G401 (cell line): Measurements from ENCODE around the gene SLC25A47. TPM values are rescaled to one million over a fixed set of nuclear protein-coding genes. Genes with fewer than 3 reads are reported as not detected.
A peak's percentile ranks its signal among the peaks of the same experiment; 100 is the strongest.
"Not testable (repeated sequence)": the region's sequence is repeated elsewhere in the genome, so short reads cannot be mapped to it uniquely, and the experiment has no call there.

Source experiments
- DNase-seq: peaks from one replicate; pipeline ENCODE4 v3.0.0-alpha.2; 2015; ENCODE audit warnings: low spot score
- in situ Hi-C: cut with HindIII; loops from 2 replicates; pipeline ENCODE4 v1.10.0; 2016; ENCODE audit warnings: low sequenced_read_pairs, mixed read lengths
- total RNA-seq: library from RNA; depleted of rRNA; stranded (reverse); fragments of >200 nt; shearing (Covaris generic); gene quantifications from 2 replicates; pipeline ENCODE4 v1.2.3, GENCODE V29; 2014; rRNA removed

The SLC25A47 gene, protein sequence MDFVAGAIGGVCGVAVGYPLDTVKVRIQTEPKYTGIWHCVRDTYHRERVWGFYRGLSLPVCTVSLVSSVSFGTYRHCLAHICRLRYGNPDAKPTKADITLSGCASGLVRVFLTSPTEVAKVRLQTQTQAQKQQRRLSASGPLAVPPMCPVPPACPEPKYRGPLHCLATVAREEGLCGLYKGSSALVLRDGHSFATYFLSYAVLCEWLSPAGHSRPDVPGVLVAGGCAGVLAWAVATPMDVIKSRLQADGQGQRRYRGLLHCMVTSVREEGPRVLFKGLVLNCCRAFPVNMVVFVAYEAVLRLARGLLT
- total RNA-seq, result 0.06 TPM in 1 of 2 replicates, not detected in the other

DNA sequence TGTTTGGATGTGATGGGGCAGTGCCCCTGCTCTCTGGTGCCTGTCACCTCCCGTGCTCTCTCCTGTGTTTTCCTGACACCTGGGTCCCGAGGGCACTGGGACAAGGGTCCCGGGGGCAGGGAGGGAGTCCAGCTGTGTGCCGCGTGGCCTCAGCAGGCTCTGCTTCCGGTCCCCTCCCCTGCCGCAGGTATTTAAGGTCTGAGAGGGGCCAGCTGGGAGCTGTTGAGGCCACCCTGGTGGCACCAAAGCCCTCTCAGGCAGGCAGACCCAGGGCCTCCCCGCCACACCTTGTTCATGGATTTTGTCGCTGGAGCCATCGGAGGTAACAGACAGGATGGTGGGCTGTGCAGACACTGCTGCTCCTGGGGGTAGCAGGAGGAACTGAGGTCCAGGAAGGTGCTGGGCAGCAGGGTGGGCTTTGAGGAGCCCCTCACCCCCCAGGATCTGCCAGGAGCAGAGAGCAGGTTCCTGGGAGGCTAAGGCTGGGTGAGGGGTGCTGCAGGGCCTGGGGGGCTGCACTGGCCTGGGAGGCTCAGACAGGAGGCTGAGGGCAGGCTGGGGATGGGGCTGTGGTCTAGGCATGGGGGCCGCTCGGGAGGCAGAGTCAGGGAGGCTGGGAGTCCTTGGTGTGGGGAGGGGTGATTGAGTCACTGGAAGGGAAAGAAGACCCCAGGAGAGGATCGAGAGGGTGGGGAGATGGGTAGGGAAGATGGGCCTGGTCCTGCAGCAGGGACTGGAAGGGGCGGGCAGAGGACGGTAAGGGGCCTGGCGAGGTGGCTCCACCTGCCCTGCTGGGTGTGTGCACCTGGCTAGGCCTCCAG lies at the start of gene SLC25A47:
Gene SLC25A47, plus strand, starts transcription at position 219 of the 821 bp plus-strand sequence. Its CDS starts 76 bp downstream, at position 295.
- in situ Hi-C loops, result no loop called here
- DNase-seq, result no peak

DNA sequence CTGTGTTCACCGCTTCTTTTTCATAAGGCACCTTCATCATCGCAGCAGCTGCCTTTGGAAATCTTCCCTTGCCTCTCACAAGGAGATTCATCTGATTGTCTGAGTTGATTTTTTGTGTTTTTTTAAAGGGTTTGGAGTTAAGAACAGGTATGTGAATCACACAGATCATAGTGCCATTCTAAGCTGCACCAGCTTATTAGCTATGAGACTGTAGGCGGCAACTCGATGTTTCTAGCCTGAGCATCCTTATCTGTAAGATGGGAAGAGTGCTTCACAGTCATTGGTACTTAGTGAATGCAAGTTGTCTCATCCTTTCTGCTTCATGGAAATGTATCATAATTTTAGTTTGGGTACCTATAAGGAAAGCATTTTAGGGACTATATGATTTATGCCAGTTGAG lies 48.9 kb upstream of the SLC25A47 start:
- no peak for DNase-seq
- in situ Hi-C loops, result no loop called here

DNA sequence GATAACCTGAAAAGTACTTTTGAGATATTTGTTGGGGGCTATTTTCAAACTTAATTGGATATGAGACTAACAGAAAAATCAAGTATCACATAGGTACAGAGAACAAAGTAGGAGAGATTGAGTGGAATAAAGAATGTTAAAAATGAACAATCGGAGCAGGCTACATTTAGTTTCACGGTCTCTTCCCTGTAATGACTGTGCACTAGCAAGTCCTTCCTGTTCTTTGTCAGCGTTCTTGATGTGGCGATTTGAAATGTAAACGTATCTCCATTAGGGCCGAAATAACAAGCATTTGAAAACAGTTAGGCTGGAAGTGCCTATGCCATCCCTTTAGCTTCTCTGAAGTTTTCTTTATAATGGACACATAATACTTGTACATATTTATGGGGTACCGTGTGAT lies 47.9 kb upstream of the SLC25A47 start:
- in situ Hi-C loops, result no loop called here
- DNase-seq, result no peak

DNA sequence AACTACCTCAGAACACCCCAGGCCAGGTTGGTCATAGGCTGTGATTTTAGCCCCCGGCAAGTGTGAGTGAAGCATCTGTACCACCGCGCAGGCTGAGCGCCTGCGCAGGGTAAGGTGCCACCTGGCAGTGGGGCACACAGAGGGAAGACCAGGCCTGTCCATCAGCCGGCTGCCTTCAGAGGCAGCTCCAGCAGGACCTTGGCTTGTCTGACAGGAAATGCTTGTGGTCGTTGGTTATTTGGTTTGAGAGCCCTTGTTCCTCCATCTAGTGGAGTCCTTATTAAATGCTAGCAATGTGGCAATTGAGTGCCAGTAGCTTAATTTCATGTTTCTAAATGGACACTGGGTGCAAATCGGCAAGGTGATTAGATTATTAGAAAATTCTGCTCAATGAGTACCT lies 44.4 kb upstream of the SLC25A47 start:
- peak; percentile 59 for DNase-seq
- in situ Hi-C loops, result no loop called here

DNA sequence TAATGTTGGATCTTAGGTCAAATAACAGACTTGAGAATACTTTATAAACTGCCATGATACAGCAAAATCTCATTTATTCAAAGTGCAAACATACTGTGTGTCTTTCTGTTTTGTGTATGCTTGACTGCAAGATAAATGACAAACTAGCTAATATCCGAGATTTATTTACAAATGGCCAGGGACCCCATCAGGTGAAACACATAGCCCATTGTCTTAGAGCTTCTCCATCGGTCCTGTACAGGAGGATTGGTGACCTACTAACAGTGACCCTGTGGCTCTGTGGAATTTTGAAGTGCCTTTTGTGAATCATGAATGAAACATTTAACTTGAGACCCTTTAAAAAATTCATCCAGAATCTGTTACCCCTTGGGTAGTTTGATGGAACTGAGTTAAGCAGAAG lies 44.0 kb upstream of the SLC25A47 start:
- in situ Hi-C loops, result no loop called here
- DNase-seq, result no peak

DNA sequence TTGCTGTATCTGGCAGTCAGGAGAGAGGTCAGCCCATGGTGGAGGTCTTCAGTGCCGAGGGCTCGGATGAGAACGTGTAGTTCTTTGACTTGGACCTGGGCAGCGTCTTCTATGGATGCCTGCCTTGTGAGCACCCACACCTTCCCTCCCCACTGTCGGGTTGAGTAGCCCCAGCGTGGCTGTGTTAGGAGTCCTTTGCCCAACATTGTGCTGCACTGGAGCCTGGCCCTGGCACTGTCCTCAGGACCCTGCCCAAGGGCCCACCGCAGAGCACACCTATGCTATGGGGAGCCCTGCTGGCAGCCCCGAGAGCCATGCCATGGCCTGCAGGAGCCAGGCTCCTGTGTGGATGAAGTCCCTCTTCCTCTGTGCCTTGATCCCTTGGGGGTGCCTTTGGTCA lies 43.6 kb upstream of the SLC25A47 start:
- in situ Hi-C loops, result no loop called here
- no peak for DNase-seq

DNA sequence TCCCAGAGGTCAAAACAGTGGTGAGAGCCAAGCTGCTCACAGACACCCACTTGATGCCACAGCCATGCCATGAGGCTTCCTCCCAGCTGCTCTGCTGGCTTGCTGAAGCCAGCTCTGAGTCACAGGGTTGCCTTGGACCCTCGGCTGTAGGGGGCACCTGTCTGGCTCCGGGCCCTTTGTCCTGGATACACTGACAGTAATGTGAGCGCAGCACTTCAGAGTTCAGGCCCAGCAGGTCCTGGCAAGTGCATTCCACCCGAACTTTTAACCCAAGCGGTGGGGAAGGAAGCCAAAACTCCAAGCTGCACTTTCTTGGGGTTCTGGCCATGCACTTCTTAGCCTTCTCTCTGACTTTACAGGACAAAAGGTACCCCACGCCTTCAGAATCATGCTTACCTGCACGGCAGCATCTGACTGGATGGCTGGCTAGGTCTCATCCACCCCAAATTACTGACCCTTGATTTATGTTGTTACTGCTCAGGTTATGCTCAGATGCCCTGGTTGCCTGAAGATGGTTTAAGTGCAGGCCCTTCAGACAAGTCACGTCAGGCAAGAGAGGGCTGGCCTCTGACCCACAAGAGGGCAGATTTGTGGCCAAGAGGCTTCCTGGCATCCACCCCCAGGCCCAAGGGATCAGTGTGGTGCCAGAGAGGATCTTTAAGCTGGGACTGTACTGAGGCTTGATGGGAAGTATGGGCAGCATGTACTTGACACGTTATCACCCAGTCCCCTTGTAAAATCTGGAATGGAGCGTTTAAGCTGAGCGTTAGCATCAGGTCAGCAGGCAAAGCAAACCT lies 41.7 kb upstream of the SLC25A47 start:
- in situ Hi-C loops, result no loop called here
- DNase-seq, result no peak

DNA sequence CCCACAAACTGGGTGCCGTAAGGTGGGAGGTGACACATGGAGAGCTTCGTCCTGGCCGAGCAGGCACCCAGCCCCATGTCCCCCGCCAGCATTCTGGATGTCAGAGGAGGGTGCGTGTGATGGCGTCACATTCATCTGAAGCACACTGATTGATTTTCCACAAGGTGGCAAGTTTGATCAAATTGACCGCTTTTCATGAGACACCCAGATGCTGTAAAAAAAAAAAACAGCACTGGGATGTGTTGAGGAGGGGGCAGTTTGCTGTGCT lies 41.1 kb upstream of the SLC25A47 start:
- in situ Hi-C loops, result no loop called here

DNA sequence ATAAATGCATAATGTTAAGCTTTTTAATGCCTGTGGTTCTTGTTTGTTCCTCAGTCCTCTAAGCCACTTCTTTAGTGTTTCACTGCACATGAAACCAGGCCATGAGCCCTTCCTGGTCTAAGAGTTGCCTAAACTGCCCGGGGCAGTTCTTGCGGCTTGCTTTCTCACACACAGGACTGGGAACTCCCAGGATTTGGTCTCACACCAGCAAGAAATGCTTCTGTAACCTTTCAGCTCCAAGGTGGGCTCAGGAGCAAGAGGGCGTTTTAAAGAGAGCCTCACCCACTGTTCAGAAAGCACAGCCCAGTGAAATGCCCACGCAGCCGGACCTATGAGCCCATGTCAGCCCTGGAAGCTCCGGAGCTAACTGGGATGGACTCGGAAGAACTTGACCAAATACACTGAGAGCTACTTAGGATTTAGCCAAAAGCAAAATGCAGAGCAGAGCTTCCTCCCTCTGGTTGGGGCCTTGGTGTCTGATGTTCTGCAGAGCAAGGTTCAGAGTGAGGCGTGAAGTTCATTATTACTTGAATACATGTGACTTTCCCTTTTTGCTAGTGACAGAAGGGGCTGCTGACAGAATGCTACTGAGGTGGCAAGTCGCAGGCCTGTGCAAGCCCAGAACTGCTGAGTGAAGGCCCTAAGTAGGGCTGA lies 40.2 kb upstream of the SLC25A47 start:
- in situ Hi-C loops, result no loop called here
- DNase-seq, result no peak

More for the DNA sequence above, 41.1 kb upstream of the SLC25A47 start:
- DNase-seq, result no peak

DNA sequence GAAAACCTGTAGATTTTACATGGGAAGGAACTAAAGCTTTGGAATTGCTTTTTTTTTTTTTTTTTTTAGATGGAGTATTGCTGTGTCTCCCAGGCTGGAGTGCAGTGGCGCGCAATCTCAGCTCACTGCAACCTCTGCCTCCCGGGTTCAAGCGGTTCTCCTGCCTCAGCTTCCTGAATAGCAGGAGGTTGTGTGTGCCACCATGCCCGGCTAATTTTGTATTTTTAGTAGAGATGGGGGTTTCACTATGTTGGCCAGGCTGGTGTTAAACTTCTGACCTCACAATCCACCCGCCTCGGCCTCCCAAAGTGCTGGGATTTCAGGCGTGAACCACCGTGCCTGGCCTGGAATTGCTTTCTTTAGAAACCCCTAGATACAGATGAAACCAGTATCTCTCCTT lies 39.7 kb upstream of the SLC25A47 start:
- DNase-seq, in situ Hi-C loops: not testable (repeated sequence)

DNA sequence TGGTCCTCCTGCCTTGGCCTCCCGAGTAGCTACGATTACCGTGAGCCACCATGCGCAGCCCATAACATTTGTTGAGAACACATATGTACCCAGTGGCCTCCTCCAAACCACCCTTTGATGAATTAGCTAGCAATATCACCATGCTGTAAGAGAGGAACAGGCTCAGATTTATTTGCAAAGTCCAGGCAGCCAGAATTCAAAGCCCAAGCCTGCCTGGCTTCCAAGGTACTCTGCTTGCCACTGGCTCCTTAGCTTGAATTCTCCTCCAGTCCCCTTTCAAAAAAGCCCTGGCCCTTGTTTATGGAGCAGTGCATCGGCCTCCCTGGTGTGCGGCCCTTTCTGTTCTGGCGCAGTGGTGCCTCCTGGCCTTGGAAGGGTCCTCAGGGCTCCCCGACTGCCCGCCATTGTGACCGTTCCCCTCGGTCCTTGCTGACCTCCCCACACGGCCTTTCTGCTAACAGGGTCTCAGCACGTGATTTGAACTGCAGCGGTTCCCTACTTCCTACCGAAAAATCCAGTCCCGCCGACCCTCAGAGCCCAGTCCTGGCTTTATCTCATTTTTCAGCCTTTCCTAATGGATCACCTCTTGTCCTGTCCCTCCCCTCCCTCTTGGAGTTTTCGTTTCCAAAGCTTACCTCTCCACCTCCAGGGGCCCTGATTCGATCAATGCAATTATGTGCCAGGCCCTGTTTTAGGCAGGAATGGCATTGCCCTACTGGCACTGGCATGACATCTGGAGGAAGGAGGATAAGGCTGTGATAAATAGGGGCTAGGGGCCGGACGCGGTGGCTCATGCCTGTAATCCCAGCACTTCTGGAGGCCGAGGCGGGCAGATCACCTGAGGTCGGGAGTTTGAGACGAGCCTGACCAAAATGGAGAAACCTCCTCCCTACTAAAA lies 38.9 kb upstream of the SLC25A47 start:
- DNase-seq, result no peak
- in situ Hi-C loops, result no loop called here

DNA sequence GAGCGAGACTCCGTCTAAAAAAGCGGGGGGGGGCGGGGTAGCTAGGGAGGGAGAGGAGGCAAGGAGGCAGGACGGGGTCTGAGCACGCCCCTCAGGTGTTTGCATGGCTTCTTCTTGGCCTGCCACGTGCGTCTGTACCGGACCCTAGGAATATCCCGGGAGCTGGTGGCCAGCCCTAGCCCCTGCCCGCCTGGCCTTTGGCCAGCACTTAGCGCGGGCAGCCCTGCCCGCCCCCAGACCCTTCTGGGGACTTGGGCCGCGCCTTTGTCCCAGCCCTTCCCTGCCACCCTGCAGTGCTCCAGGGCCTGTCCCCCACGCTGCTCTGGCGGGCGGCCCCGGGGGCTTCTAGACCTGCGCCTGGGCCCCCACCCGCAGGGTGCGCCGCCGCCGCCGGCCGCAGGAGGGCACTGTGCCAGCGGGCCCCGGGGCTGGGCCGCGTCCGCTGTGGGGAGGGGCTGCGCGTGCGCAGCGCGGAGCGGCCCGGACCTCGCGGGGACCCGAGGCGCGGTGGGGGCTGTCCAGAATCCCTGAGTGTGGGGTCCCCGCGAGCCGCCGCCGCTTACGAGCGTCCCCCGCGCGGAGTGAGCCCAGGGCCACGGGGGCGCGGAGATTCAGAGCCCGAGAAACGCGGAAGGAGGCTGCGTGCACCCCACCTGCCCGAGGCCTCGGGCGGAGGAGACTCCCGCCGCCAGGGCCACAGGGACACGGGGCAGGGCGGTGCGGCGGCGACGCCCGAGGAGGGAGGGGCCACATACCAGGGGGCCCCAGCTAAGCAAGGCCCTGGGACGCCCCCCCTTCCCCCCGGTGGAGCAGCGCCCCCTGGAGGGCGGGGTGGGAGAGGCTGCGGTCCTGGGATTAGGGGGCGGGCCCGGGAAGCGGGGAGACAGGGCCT lies 37.9 kb upstream of the SLC25A47 start:
- in situ Hi-C loops, result no loop called here
- DNase-seq, result peak; percentile 54

DNA sequence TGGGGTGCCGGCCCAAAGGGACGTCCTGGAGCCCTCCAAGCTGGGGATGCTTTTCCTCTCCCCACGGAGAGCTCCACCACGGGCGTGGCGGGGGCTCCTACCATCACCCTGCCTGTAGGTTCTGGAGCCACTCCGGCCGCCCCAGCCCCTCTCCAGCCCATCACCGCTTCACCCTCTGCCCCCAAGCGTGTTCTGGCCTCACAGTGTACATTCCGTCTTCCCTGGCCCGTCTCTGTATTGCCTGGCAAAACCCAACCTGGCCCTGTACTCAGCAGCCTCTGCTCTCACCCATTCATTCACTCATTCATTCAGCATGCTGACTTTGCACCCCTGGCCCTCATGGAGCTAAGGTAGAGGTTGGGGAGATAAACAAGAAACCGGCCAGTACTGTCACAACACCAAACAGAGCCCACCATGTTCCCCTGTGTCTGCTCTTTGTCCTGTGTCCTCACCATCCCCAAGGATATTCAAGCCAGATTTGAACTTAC lies 37.2 kb upstream of the SLC25A47 start:
- in situ Hi-C loops, result no loop called here
- DNase-seq, result no peak

DNA sequence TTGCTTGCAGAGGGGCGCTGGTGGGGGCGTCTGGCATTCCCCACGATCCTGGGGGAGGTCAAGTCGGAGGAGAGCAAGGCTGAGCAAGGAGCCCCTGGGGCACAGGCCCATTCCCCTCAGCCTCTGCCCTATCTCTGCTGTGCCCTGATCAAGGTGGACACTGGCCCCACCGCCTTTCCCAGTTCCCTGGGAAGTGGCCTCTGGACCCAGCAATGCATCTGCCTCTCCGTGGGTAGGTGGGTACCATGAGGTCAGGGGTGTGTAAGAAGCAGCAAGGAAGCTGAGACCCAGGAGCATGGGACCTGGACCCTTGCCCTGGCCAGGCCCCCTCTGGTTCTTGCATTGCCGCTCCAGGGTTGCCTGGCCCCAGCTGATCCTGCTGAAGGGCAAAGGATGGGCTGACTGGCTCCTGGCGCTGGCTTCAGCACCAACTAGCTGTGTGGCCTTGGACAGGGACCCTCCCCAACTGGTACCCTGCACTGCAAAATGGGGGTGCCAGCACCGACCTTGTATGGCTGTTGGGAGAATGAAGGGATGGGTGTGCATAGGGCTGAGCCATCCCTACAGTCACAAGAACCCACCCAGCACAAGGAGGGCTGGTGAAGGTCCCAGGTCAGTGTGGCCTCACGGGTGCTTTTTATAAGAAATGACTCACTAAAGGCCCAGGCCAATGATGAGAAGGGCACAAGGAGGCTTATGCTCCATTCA lies 36.5 kb upstream of the SLC25A47 start:
- in situ Hi-C loops, result no loop called here
- no peak for DNase-seq

DNA sequence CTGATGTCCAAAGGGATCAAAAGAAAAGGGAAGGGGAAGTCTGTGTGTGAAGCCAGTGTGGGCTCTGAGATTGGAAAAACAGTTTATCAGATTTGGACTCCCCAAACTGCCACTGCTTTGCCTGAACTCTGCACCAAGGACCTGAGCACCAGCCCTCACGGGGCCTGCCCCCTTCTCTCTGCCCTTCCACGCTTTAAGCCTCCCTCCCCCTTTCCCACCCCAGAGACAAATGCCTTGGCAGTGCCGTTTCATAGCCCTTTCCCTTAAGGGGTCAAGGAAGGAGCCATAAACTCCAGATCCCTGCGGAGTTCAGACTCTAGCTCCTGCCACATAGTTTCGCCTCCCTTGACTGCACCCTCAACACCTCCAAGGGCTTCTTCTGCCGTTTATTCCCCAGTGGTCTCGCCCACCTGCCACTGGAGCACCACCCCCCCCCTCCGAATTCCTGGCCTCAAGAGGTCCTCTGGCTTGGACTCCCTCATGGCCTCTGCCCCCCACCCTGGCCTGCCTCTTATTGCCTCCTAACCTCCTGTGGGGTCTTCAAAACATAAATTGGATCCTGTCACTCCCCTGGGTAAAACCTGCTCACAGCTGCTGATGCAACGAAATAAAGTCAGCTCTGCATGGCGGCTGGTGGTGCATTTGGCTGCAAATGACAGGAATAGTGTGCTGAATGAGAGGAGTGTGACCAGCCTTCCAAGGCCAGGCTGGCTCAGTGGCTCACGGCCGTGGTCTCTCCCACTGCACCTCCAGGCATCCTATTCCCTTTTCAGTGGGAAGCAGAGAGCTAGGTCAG lies 35.7 kb upstream of the SLC25A47 start:
- no peak for DNase-seq

DNA sequence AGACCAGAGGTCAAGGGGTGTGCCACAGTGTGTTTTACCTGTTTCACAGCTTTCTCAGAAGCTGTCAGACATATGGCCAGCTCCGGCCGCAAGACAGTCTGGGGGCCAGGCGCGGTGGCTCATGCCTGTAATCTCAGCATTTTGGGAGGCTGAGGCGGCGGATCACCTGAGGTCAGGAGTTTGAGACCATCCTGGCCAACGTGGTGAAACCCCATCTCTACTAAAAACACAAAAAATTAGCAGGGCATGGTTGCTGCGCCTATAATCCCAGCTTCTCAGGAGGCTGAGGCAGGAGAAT lies 35.2 kb upstream of the SLC25A47 start:
- DNase-seq, in situ Hi-C loops: not testable (repeated sequence)

More for the DNA sequence above, 35.7 kb upstream of the SLC25A47 start:
- in situ Hi-C loops, result no loop called here
